Lung (tissue), 12 donors: ENCODE measurements around the gene TIFAB. TPM values are rescaled to one million over a fixed set of nuclear protein-coding genes. Genes with fewer than 3 reads are reported as not detected.
A peak's percentile ranks its signal among the peaks of the same experiment; 100 is the strongest.

ENCODE experiments used
- ATAC-seq: fragments of 200-7000 bp; cut with Tn5 transposase; one replicate; pipeline ENCODE4 v1.9.1; 2020; ENCODE audit warnings: moderate number of reproducible peaks; ENCODE audit not compliant: insufficient read depth, low FRiP score
- DNase-seq, 3 donors: peaks; one replicate each; pipeline ENCODE4 v3.0.0-alpha.2; 2013 to 2017
- H3K27ac ChIP-seq, 2 donors: one replicate each; pipeline ENCODE4 v1.5.1; 2013; ENCODE audit warnings: mild to moderate bottlenecking in 2 of 2, moderate library complexity in 2 of 2, control low read depth in 1 of 2, inconsistent platforms in 1 of 2, low read depth in 1 of 2, low read length in 1 of 2
- H3K27me3 ChIP-seq, 3 donors: one replicate each; pipeline ENCODE4 v1.5.1; 2013; ENCODE audit warnings: low read length in 2 of 3; ENCODE audit not compliant: control insufficient read depth in 3 of 3, insufficient read depth in 3 of 3
- H3K36me3 ChIP-seq, 4 donors: one replicate each; pipeline ENCODE4 v1.5.1; 2013; ENCODE audit warnings: low read length in 4 of 4, mild to moderate bottlenecking in 1 of 4, moderate library complexity in 1 of 4; ENCODE audit not compliant: control insufficient read depth in 4 of 4, insufficient read depth in 4 of 4
- H3K4me1 ChIP-seq, 5 donors: one replicate each; pipeline ENCODE4 v1.5.1; 2013; ENCODE audit warnings: low read length in 5 of 5, mild to moderate bottlenecking in 2 of 5, moderate library complexity in 1 of 5; ENCODE audit not compliant: control insufficient read depth in 5 of 5, insufficient read depth in 5 of 5
- H3K4me3 ChIP-seq: one replicate; pipeline ENCODE4 v1.5.1; 2013; ENCODE audit warnings: mild to moderate bottlenecking, control low read depth, moderate library complexity
- H3K9ac ChIP-seq, 2 donors: one replicate each; pipeline ENCODE4 v1.5.1; 2013; ENCODE audit warnings: low read length in 2 of 2, control low read depth in 1 of 2; ENCODE audit not compliant: insufficient read depth in 1 of 2
- H3K9me3 ChIP-seq, 4 donors: one replicate each; pipeline ENCODE4 v1.5.1; 2013; ENCODE audit warnings: low read length in 3 of 4, mild to moderate bottlenecking in 1 of 4, moderate library complexity in 1 of 4; ENCODE audit not compliant: control insufficient read depth in 4 of 4, insufficient read depth in 3 of 4
- CTCF ChIP-seq: IDR thresholded peaks from 2 replicates; pipeline ENCODE4 v1.5.1; 2012; ENCODE audit warnings: mild to moderate bottlenecking; ENCODE audit errors: control extremely low read depth, extremely low read depth
- WGBS, 2 donors: extraction: QIAGEN DNeasy Blood & Tissue Kit; methylation state at CpG; one replicate each; pipeline ENCODE4 v1.1.7; 2013; 5-methylcytosine and 5-hydroxymethylcytosine counted together
- polyA plus RNA-seq, 2 donors: library from polyadenylated mRNA; stranded (reverse); fragments of 200-250 nt; gene quantifications; one replicate each; pipeline ENCODE4 v1.2.1, GENCODE V29; 2013
- total RNA-seq, 2 donors: library from RNA; depleted of rRNA in 1 of 2; stranded (reverse); fragments of >200 nt in 1 of 2; gene quantifications; one replicate each; pipeline ENCODE4 v1.2.1, GENCODE V29; 2014 to 2021
- donor health status: control.
- donor health status: control.
- donor health status: Bipolar disorder and iron deficiency.
- donor health status: healthy.
- donor health status: DM: yes; HTN: yes; CAD: no.

Gene TIFAB
- total and polyA plus RNA-seq, 4 donors, result 0.15 to 0.88 (median 0.35) TPM

- 20 to 38% methylated on average over 5 of the region's 5 CpGs for WGBS, 2 donors
- Histone ChIP-seq H3K4me1 (peaks cover 0 to 18% (median 0%) of the 10 kb centered on the region in 5 donors), H3K36me3 (no peaks in the 10 kb centered on the region), H3K27ac (no peak overlapping the region), H3K27me3 (peaks cover 0 to 12% (median 6%) of the 10 kb centered on the region in 3 donors), H3K9ac (no peak overlapping the region), H3K4me3 (no peak overlapping the region), H3K9me3 (peaks cover 0 to 4% (median 0%) of the 10 kb centered on the region in 4 donors)
- DNase-seq, result no peak
- TF ChIP-seq CTCF, result no peak
- peak; percentile 50 for ATAC-seq
These were observed 29.2 kb upstream of the TIFAB start for GRCh38 chr5:135481387-135481786.

- Histone ChIP-seq H3K36me3 (no peaks in the 10 kb centered on the region), H3K9ac (no peak overlapping the region), H3K4me1 (peaks cover 0 to 18% (median 0%) of the 10 kb centered on the region in 5 donors), H3K4me3 (no peak overlapping the region), H3K9me3 (no peaks in the 10 kb centered on the region), H3K27me3 (peaks cover 0 to 14% (median under 1%) of the 10 kb centered on the region in 3 donors), H3K27ac (no peak overlapping the region)
- DNase-seq (no peak), ATAC-seq (no peak)
- WGBS, 2 donors, result 84 to 87% methylated on average over 5 of the region's 5 CpGs
- TF ChIP-seq CTCF, result no peak
These were observed 28.4 kb upstream of the TIFAB start for GRCh38 chr5:135480511-135480910.

- DNase-seq (no peak), ATAC-seq (no peak)
- Histone ChIP-seq H3K9me3 (peaks cover 0 to 4% (median 0%) of the 10 kb centered on the region in 4 donors), H3K4me1 (peaks cover 0 to 18% (median 0%) of the 10 kb centered on the region in 5 donors), H3K27ac (no peak overlapping the region), H3K36me3 (no peaks in the 10 kb centered on the region), H3K27me3 (peaks cover 0 to 14% (median 0%) of the 10 kb centered on the region in 3 donors), H3K4me3 (no peak overlapping the region), H3K9ac (no peak overlapping the region)
- 82 to 94% methylated on average over 4 of the region's 4 CpGs for WGBS, 2 donors
- TF ChIP-seq CTCF, result no peak
These were observed 26.8 kb upstream of the TIFAB start for GRCh38 chr5:135478938-135479337.

GRCh38 chr5:135477613-135478066, 25.5 kb upstream of the TIFAB start:
- H3K9ac ChIP-seq, result no peak overlapping the region
- H3K27ac ChIP-seq, result no peak overlapping the region
- H3K4me3 ChIP-seq, result no peak overlapping the region
- no peak for TF ChIP-seq CTCF
- H3K27me3 ChIP-seq, result peaks cover 0 to 14% (median 0%) of the 10 kb centered on the region in 3 donors
- WGBS, 2 donors, result 63 to 72% methylated on average over 14 of the region's 14 CpGs
- H3K36me3 ChIP-seq, result no peaks in the 10 kb centered on the region
- DNase-seq (no peak), ATAC-seq (no peak)
- H3K4me1 ChIP-seq, result peaks cover 0 to 18% (median 0%) of the 10 kb centered on the region in 5 donors
- H3K9me3 ChIP-seq, result peaks cover 0 to 4% (median 0%) of the 10 kb centered on the region in 4 donors
